HepG2 (cell line): ENCODE measurements around the gene TEKT3. TPM values are rescaled to one million over a fixed set of nuclear protein-coding genes. Genes with fewer than 3 reads are reported as not detected.

ENCODE experiments used
- CBX5 ChIP-seq: sonication (generic); formaldehyde crosslinking; IDR thresholded peaks from 2 replicates; pipeline ENCODE4 v1.4.0; 2020; ENCODE audit warnings: missing genetic modification reagents, borderline replicate concordance
- CCDC6 ChIP-seq: sonication (generic); formaldehyde crosslinking; IDR thresholded peaks from 2 replicates; pipeline ENCODE4 v1.8.1; 2022; ENCODE audit warnings: mild to moderate bottlenecking, missing genetic modification reagents, moderate library complexity
- CSRNP2 ChIP-seq: sonication (generic); formaldehyde crosslinking; conservative IDR thresholded peaks from 2 replicates; pipeline ENCODE4 v1.8.0; 2022; ENCODE audit warnings: low read depth, missing genetic modification reagents
- DBP ChIP-seq: sonication (generic); formaldehyde crosslinking; IDR thresholded peaks from 2 replicates; pipeline ENCODE4 v1.4.0; 2020; ENCODE audit warnings: missing genetic modification reagents; ENCODE audit errors: not compliant biosample characterization
- DR1 ChIP-seq: sonication (generic); formaldehyde crosslinking; IDR thresholded peaks from 2 replicates; pipeline ENCODE4 v1.8.0; 2021; ENCODE audit warnings: mild to moderate bottlenecking, missing genetic modification reagents, inconsistent platforms
- FOSL1 ChIP-seq: sonication (generic); formaldehyde crosslinking; IDR thresholded peaks from 2 replicates; pipeline ENCODE4 v1.9.0; 2021; ENCODE audit warnings: missing genetic modification reagents, borderline replicate concordance
- FOXJ3 ChIP-seq: sonication (generic); formaldehyde crosslinking; IDR thresholded peaks from 2 replicates; pipeline ENCODE4 v1.4.0; 2020; ENCODE audit warnings: missing genetic modification reagents, mild to moderate bottlenecking, borderline replicate concordance
- FOXK2 ChIP-seq: fragments of 450-650 bp; IDR thresholded peaks from 2 replicates; pipeline ENCODE4 v1.6.1; 2016
- GLI4 ChIP-seq: sonication (generic); formaldehyde crosslinking; IDR thresholded peaks from 2 replicates; pipeline ENCODE4 v1.5.1; 2020; ENCODE audit warnings: missing genetic modification reagents, mild to moderate bottlenecking, moderate library complexity, borderline replicate concordance
- HBP1 ChIP-seq: IDR thresholded peaks from 2 replicates; pipeline ENCODE4 v1.6.1; 2016; ENCODE audit warnings: low read depth, control low read depth
- JUN ChIP-seq: sonication (generic); formaldehyde crosslinking; IDR thresholded peaks from 2 replicates; pipeline ENCODE4 v1.4.0; 2020; ENCODE audit warnings: mild to moderate bottlenecking, missing genetic modification reagents
- KDM5B ChIP-seq: sonication (generic); formaldehyde crosslinking; IDR thresholded peaks from 2 replicates; pipeline ENCODE4 v1.4.0; 2020; ENCODE audit warnings: missing genetic modification reagents, mild to moderate bottlenecking, borderline replicate concordance
- KLF16 ChIP-seq, 2 experiments: sonication (generic) in 1 of 2; formaldehyde crosslinking in 1 of 2; IDR thresholded peaks; 2 replicates each; pipeline versions ENCODE4 v1.6.1 to v1.8.0; 2016 to 2023; ENCODE audit warnings: missing genetic modification reagents in 2 of 2, missing compliant biosample characterization in 1 of 2
- MIXL1 ChIP-seq: IDR thresholded peaks from 2 replicates; pipeline ENCODE4 v1.6.1; 2016
- NCOA2 ChIP-seq: sonication (generic); formaldehyde crosslinking; IDR thresholded peaks from 2 replicates; pipeline ENCODE4 v1.8.0; 2022; ENCODE audit warnings: inconsistent platforms
- PRMT3 ChIP-seq: sonication (generic); formaldehyde crosslinking; IDR thresholded peaks from 2 replicates; pipeline ENCODE4 v1.8.1; 2022; ENCODE audit warnings: low read depth, mild to moderate bottlenecking, moderate library complexity, missing genetic modification reagents, borderline replicate concordance
- SNRNP70 ChIP-seq: fragments of 200-400 bp; formaldehyde crosslinking; IDR thresholded peaks from 2 replicates; pipeline ENCODE4 v1.6.1; 2017; ENCODE audit warnings: mild to moderate bottlenecking, low read depth, low read length, moderate library complexity
- SP4 ChIP-seq: sonication (generic); formaldehyde crosslinking; IDR thresholded peaks from 2 replicates; pipeline ENCODE4 v1.8.1; 2023; ENCODE audit warnings: mild to moderate bottlenecking, missing genetic modification reagents
- SUZ12 ChIP-seq: fragments of 150-350 bp; IDR thresholded peaks from 2 replicates; pipeline ENCODE4 v1.6.1; 2014; ENCODE audit warnings: low read depth, low read length
- TMF1 ChIP-seq: sonication (generic); formaldehyde crosslinking; IDR thresholded peaks from 2 replicates; pipeline ENCODE4 v1.8.1; 2022; ENCODE audit warnings: low read depth, missing genetic modification reagents
- ZIK1 ChIP-seq: sonication (generic); formaldehyde crosslinking; IDR thresholded peaks from 2 replicates; pipeline ENCODE4 v1.5.0; 2020; ENCODE audit warnings: mild to moderate bottlenecking, low read depth, missing genetic modification reagents, borderline replicate concordance
- ZNF441 ChIP-seq: sonication (generic); formaldehyde crosslinking; IDR thresholded peaks from 2 replicates; pipeline ENCODE4 v1.7.0; 2021; ENCODE audit warnings: missing genetic modification reagents, borderline replicate concordance
- ZNF576 ChIP-seq: sonication (generic); formaldehyde crosslinking; IDR thresholded peaks from 2 replicates; pipeline ENCODE4 v1.4.0; 2020; ENCODE audit warnings: mild to moderate bottlenecking, missing genetic modification reagents
- ZNF790 ChIP-seq: sonication (generic); formaldehyde crosslinking; IDR thresholded peaks from 2 replicates; pipeline ENCODE4 v1.8.0; 2022; ENCODE audit warnings: missing genetic modification reagents, mild to moderate bottlenecking, borderline replicate concordance
- ZNF879 ChIP-seq: sonication (generic); formaldehyde crosslinking; IDR thresholded peaks from 2 replicates; pipeline ENCODE4 v1.8.1; 2023; ENCODE audit warnings: missing genetic modification reagents
- ZNF883 ChIP-seq: sonication (generic); formaldehyde crosslinking; IDR thresholded peaks from 2 replicates; pipeline ENCODE4 v1.5.1; 2020; ENCODE audit warnings: mild to moderate bottlenecking, missing genetic modification reagents; ENCODE audit errors: not compliant biosample characterization
- ZSCAN30 ChIP-seq: sonication (generic); formaldehyde crosslinking; IDR thresholded peaks from 2 replicates; pipeline ENCODE4 v1.5.0; 2020; ENCODE audit warnings: mild to moderate bottlenecking, missing genetic modification reagents
- polyA plus RNA-seq, 8 experiments: library from polyadenylated mRNA; depleted of rRNA in 3 of 8; stranded (reverse) in 7 of 8; unstranded in 1 of 8; fragments of >200 nt; fragmentation: Illumina TruSeq in 4 of 8; extraction: Trizol in 4 of 8; gene quantifications; 2 replicates each; pipeline versions ENCODE4 v1.2.1 to v1.2.3, GENCODE V29; 2011 to 2016; ENCODE audit warnings: low read depth in 4 of 8, missing spikeins in 1 of 8, mixed read lengths in 1 of 8; ENCODE audit not compliant: insufficient read depth in 1 of 8
- total RNA-seq, 5 experiments: library from RNA; depleted of rRNA; stranded (reverse); fragments of >200 nt; fragmentation: Illumina TruSeq; extraction: Trizol; gene quantifications; 2 replicates each; pipeline ENCODE4 v1.2.3, GENCODE V29; 2016; ENCODE audit warnings: low read depth in 1 of 5

Gene TEKT3
- total and polyA plus RNA-seq, 2 of the 13 experiments (the other 11 are each of a cell fraction or from before 2014, with no cell fraction given): 0.58 to 0.82 TPM

- TF ChIP-seq CBX5 (CRISPR knock-in tag) (no peak), FOSL1 (CRISPR knock-in tag) (no peak), DR1 (no peak), GLI4 (CRISPR knock-in tag) (0 out of 2 replicates have a peak, but pooled peaks have one; percentile 35), MIXL1 (CRISPR knock-in tag) (no peak), DBP (CRISPR knock-in tag) (no peak), ZNF576 (no peak), FOXJ3 (CRISPR knock-in tag) (no peak), ZNF883 (CRISPR knock-in tag) (no peak), JUN (CRISPR knock-in tag) (no peak), ZSCAN30 (CRISPR knock-in tag) (no peak), ZIK1 (CRISPR knock-in tag) (no peak), NCOA2 (CRISPR knock-in tag) (no peak), SP4 (CRISPR knock-in tag) (no peak; the same call in 1 of the 2 replicates), KDM5B (CRISPR knock-in tag) (peak; percentile 72; the same call in 1 of the 2 replicates), ZNF441 (CRISPR knock-in tag) (no peak; the same call in 1 of the 2 replicates), CCDC6 (CRISPR knock-in tag) (0 out of 2 replicates have a peak, but pooled peaks have one; percentile 60), FOXK2 (no peak), SNRNP70 (no peak), PRMT3 (no peak), HBP1 (CRISPR knock-in tag) (no peak), SUZ12 (no peak), KLF16 (CRISPR knock-in tag; IDR thresholded peaks at IDR 0.05) (no peak), ZNF879 (CRISPR knock-in tag) (0 out of 2 replicates have a peak, but pooled peaks have one; percentile 55), ZNF790 (CRISPR knock-in tag) (no peak), CSRNP2 (CRISPR knock-in tag) (no peak), TMF1 (CRISPR knock-in tag) (peak; percentile 79)
Measured at GRCh38 chr17:15260376-15261257, 80.8 kb downstream of the TEKT3 start (continued).
